HUES6 (cell line): ENCODE measurements around the gene ODF2L.
"Not testable (repeated sequence)": the region's sequence is repeated elsewhere in the genome, so short reads cannot be mapped to it uniquely, and the experiment has no call there.

ENCODE experiments used
- H3K27ac ChIP-seq: 2 replicates; pipeline ENCODE4 v1.7.0; 2013; ENCODE audit warnings: low read depth, mild to moderate bottlenecking, low read length, inconsistent platforms
- H3K27me3 ChIP-seq: 2 replicates; pipeline ENCODE4 v1.6.1; 2013; ENCODE audit warnings: low read length; ENCODE audit not compliant: control insufficient read depth, insufficient read depth
- H3K36me3 ChIP-seq: 2 replicates; pipeline ENCODE4 v1.6.1; 2013; ENCODE audit warnings: low read length; ENCODE audit not compliant: control insufficient read depth, insufficient read depth
- H3K4me1 ChIP-seq: 2 replicates; pipeline ENCODE4 v1.6.1; 2013; ENCODE audit warnings: low read length; ENCODE audit not compliant: control insufficient read depth, insufficient read depth
- H3K4me3 ChIP-seq: 2 replicates; pipeline ENCODE4 v1.5.1; 2013; ENCODE audit warnings: low read depth, low read length
- H3K9ac ChIP-seq: one replicate; pipeline ENCODE4 v1.6.1; 2013; ENCODE audit warnings: mild to moderate bottlenecking, low read length
- H3K9me3 ChIP-seq: 2 replicates; pipeline ENCODE4 v1.6.1; 2013; ENCODE audit warnings: low read depth, low read length; ENCODE audit not compliant: control insufficient read depth, insufficient read depth

The ODF2L gene

GRCh38 chr1:86356247-86356646, 39.9 kb downstream of the ODF2L start:
- no peaks in the 10 kb centered on the region for H3K27me3 ChIP-seq
- no peaks in the 10 kb centered on the region for H3K9me3 ChIP-seq
- peaks cover 29% of the 10 kb centered on the region for H3K36me3 ChIP-seq
- no peak overlapping the region for H3K4me3 ChIP-seq
- H3K9ac ChIP-seq = no peak overlapping the region
- H3K4me1 ChIP-seq = no peaks in the 10 kb centered on the region
- H3K27ac ChIP-seq = no peak overlapping the region

GRCh38 chr1:86352086-86352485, 44.0 kb downstream of the ODF2L start:
- Histone ChIP-seq H3K27ac (no peak overlapping the region), H3K4me1 (no peaks in the 10 kb centered on the region), H3K9me3 (no peaks in the 10 kb centered on the region), H3K9ac (no peak overlapping the region), H3K4me3 (no peak overlapping the region), H3K27me3 (no peaks in the 10 kb centered on the region), H3K36me3 (peaks cover 22% of the 10 kb centered on the region)

GRCh38 chr1:86350230-86350629, 45.9 kb downstream of the ODF2L start:
- H3K27ac ChIP-seq, H3K4me3 ChIP-seq, H3K4me1 ChIP-seq, H3K9me3 ChIP-seq, H3K9ac ChIP-seq, H3K27me3 ChIP-seq: not testable (repeated sequence)
- H3K36me3 ChIP-seq = peaks cover 22% of the 10 kb centered on the region

- Histone ChIP-seq H3K27ac (no peak overlapping the region), H3K36me3 (no peaks in the 10 kb centered on the region), H3K4me1 (no peaks in the 10 kb centered on the region), H3K27me3 (no peaks in the 10 kb centered on the region), H3K9ac (no peak overlapping the region), H3K4me3 (no peak overlapping the region), H3K9me3 (no peaks in the 10 kb centered on the region)
These were observed 49.7 kb downstream of the ODF2L start for GRCh38 chr1:86346388-86346787.

GRCh38 chr1:86345042-86345441, 51.1 kb downstream of the ODF2L start:
- Histone ChIP-seq H3K27ac (no peak overlapping the region), H3K9ac (no peak overlapping the region), H3K4me3 (no peak overlapping the region), H3K9me3 (no peaks in the 10 kb centered on the region), H3K4me1 (no peaks in the 10 kb centered on the region), H3K36me3 (no peaks in the 10 kb centered on the region), H3K27me3 (no peaks in the 10 kb centered on the region)

GRCh38 chr1:86339906-86340305, 56.2 kb downstream of the ODF2L start:
- no peaks in the 10 kb centered on the region for H3K36me3 ChIP-seq
- no peaks in the 10 kb centered on the region for H3K9me3 ChIP-seq
- no peak overlapping the region for H3K9ac ChIP-seq
- H3K4me3 ChIP-seq = no peak overlapping the region
- no peak overlapping the region for H3K27ac ChIP-seq
- no peaks in the 10 kb centered on the region for H3K27me3 ChIP-seq
- H3K4me1 ChIP-seq = no peaks in the 10 kb centered on the region

- no peak overlapping the region for H3K9ac ChIP-seq
- H3K9me3 ChIP-seq = no peaks in the 10 kb centered on the region
- H3K4me1 ChIP-seq = no peaks in the 10 kb centered on the region
- H3K4me3 ChIP-seq = no peak overlapping the region
- no peaks in the 10 kb centered on the region for H3K36me3 ChIP-seq
- H3K27ac ChIP-seq = no peak overlapping the region
- H3K27me3 ChIP-seq = no peaks in the 10 kb centered on the region
These were observed 56.9 kb downstream of the ODF2L start for GRCh38 chr1:86339014-86339812.

GRCh38 chr1:86335916-86336315, 60.2 kb downstream of the ODF2L start:
- Histone ChIP-seq H3K9me3 (no peaks in the 10 kb centered on the region), H3K27ac (no peak overlapping the region)

GRCh38 chr1:86325264-86325663, 70.9 kb downstream of the ODF2L start:
- Histone ChIP-seq H3K9me3 (no peaks in the 10 kb centered on the region), H3K9ac (no peak overlapping the region), H3K27ac (no peak overlapping the region), H3K4me1 (no peaks in the 10 kb centered on the region), H3K27me3 (no peaks in the 10 kb centered on the region), H3K4me3 (no peak overlapping the region), H3K36me3 (no peaks in the 10 kb centered on the region)

More at GRCh38 chr1:86335916-86336315, 60.2 kb downstream of the ODF2L start:
- Histone ChIP-seq H3K4me3 (no peak overlapping the region), H3K36me3 (no peaks in the 10 kb centered on the region), H3K9ac (no peak overlapping the region), H3K4me1 (no peaks in the 10 kb centered on the region), H3K27me3 (no peaks in the 10 kb centered on the region)

- no peaks in the 10 kb centered on the region for H3K27me3 ChIP-seq
- H3K4me1 ChIP-seq = no peaks in the 10 kb centered on the region
- H3K27ac ChIP-seq = no peak overlapping the region
- H3K4me3 ChIP-seq = no peak overlapping the region
- no peaks in the 10 kb centered on the region for H3K9me3 ChIP-seq
- H3K9ac ChIP-seq = no peak overlapping the region
- H3K36me3 ChIP-seq = no peaks in the 10 kb centered on the region
These were observed 71.8 kb downstream of the ODF2L start for GRCh38 chr1:86324130-86324822.

GRCh38 chr1:86322241-86322640, 73.9 kb downstream of the ODF2L start:
- Histone ChIP-seq H3K4me1 (no peaks in the 10 kb centered on the region), H3K27me3 (no peaks in the 10 kb centered on the region), H3K4me3 (no peak overlapping the region), H3K9me3 (no peaks in the 10 kb centered on the region), H3K9ac (no peak overlapping the region), H3K27ac (no peak overlapping the region), H3K36me3 (no peaks in the 10 kb centered on the region)
